Lower leg skin (tissue), 3 donors: Measurements from ENCODE around the gene ERVK3-1.

ENCODE experiments used
- CTCF ChIP-seq, 3 donors: fragments of 450-650 bp; IDR thresholded peaks; one replicate each; pipeline ENCODE4 v1.5.1; 2016; ENCODE audit warnings: antibody characterized with exemption in 3 of 3, mild to moderate bottlenecking in 3 of 3, moderate library complexity in 2 of 3
- POLR2A ChIP-seq, 2 donors: fragments of 450-650 bp; IDR thresholded peaks; one replicate each; pipeline ENCODE4 v1.6.1; 2016 to 2017; ENCODE audit warnings: antibody characterized with exemption in 2 of 2, mild to moderate bottlenecking in 1 of 2, moderate library complexity in 1 of 2

- TF ChIP-seq CTCF (IDR thresholded peaks at IDR 0.05) (no peak), POLR2A (IDR thresholded peaks at IDR 0.05) (no peak)
Measured at GRCh38 chr19:58296104-58296503, 9.1 kb upstream of the ERVK3-1 start.
